Fibroblast of mammary gland (primary cell): ENCODE data around the gene DIAPH1.
"Not testable (repeated sequence)": the region's sequence is repeated elsewhere in the genome, so short reads cannot be mapped to it uniquely, and the experiment has no call there.

Source experiments
- DNase-seq: peaks from one replicate; pipeline ENCODE4 v3.0.0-alpha.2; 2010; ENCODE audit warnings: low read depth
- H3K4me3 ChIP-seq: 2 replicates; pipeline ENCODE4 v1.5.1; 2011; ENCODE audit warnings: low read depth, mild to moderate bottlenecking, low read length, moderate library complexity; ENCODE audit not compliant: control insufficient read depth
- TF ChIP-seq, protein P1 (sequence below): conservative IDR thresholded peaks from 2 replicates; pipeline ENCODE4 v1.5.1; 2011; ENCODE audit warnings: low read depth, low read length, inconsistent platforms; ENCODE audit not compliant: control insufficient read depth, insufficient read depth

Gene DIAPH1

DNA sequence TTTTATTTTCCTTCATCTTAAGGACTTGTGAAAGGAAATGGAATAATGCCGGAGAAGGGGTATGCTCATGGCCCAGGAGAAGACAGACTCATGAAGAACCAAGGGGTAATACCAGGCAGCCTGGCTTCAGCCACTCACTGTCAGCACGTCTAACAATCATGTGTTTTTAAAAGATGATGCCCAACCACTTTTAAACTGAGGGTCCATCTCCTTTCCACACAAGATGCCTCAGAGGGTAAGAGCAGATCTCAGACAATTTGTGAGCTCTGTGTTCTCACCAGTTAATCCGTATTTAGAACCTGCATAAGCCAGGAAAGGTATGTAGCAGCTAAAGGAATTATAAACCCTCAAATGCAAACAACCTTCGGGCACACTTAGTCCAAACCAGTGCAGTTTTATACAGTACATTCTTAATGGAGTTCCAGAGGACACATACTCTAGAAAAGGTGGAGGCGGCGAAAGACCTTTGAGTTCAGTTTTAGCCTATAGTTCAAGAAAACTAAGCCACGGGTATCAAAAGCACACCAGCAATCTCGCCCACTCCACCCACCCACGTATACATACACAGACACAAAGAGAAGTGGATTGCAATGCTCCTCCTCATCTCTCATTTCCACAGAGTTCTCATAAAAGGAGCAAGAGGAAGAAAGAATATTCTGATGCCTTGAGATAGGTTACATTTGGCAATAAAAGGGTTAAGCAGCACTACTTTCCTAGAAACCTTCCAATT is 2.6 kb downstream of the DIAPH1 start:
- TF ChIP-seq, protein P1, sequence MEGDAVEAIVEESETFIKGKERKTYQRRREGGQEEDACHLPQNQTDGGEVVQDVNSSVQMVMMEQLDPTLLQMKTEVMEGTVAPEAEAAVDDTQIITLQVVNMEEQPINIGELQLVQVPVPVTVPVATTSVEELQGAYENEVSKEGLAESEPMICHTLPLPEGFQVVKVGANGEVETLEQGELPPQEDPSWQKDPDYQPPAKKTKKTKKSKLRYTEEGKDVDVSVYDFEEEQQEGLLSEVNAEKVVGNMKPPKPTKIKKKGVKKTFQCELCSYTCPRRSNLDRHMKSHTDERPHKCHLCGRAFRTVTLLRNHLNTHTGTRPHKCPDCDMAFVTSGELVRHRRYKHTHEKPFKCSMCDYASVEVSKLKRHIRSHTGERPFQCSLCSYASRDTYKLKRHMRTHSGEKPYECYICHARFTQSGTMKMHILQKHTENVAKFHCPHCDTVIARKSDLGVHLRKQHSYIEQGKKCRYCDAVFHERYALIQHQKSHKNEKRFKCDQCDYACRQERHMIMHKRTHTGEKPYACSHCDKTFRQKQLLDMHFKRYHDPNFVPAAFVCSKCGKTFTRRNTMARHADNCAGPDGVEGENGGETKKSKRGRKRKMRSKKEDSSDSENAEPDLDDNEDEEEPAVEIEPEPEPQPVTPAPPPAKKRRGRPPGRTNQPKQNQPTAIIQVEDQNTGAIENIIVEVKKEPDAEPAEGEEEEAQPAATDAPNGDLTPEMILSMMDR: no peak

DNA sequence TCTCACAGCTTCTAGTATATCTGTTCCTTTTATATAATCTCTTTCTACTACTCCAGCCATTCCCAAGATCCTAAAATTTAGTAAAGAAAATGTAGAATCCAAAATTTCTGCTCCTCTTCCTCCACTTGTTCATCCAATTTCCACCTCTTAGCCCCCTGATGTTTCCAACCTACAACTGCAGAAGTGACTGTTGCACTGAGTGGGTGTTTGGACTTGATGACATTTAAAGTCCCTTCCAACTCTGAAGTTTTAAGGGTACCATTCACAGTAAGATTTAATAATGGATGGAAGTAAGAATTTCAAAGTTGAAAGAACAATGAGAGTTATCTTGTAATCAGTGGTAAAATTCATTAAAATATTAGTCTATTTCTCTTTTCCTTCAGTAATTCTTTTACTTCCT is 5.5 kb downstream of the DIAPH1 start:
- H3K4me3 ChIP-seq: no peak overlapping the region
- TF ChIP-seq, protein P1: no peak
- no peak for DNase-seq

More for the DNA sequence above, 2.6 kb downstream of the DIAPH1 start:
- H3K4me3 ChIP-seq: no peak overlapping the region
- no peak for DNase-seq

DNA sequence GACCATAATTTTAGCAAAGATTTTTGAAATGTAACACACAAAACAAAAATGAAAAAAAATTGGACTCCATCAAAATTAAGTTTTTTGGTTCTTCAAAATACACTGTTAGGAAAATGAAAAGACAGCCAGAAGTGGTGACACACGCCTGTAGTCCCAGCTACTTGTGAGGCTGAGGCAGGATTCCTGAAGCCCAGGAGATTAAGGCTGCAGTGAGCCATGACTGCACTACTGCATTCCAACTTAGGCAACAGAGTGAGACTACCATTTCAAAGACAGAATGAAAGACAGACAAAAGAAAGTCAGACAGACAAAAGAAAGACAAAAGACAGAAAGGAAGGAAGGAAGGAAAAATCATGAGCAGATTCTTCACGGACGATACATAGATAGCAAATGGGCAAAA is 7.5 kb downstream of the DIAPH1 start:
- no peak overlapping the region for H3K4me3 ChIP-seq
- DNase-seq: no peak

DNA sequence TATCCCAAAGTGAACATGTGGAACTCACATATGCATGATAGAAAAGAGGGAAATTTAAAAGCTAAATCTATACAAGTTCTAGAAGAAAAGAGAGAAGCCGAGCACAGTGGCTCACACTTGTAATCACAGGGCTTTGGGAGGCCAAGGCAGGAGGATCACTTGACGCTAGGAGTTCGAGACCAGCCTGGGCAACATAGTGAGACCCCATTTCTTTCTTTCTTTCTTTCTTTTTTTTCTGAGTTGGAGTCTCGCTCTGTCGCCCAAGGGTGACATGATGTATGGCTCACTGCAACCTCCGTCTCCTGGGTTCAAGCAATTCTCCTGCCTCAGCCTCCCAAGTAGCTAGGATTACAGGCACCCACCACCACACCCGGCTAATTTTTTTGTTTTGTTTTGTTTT is 8.9 kb downstream of the DIAPH1 start:
- H3K4me3 ChIP-seq, DNase-seq: not testable (repeated sequence)

More for the DNA sequence above, 7.5 kb downstream of the DIAPH1 start:
- TF ChIP-seq, protein P1: no peak

DNA sequence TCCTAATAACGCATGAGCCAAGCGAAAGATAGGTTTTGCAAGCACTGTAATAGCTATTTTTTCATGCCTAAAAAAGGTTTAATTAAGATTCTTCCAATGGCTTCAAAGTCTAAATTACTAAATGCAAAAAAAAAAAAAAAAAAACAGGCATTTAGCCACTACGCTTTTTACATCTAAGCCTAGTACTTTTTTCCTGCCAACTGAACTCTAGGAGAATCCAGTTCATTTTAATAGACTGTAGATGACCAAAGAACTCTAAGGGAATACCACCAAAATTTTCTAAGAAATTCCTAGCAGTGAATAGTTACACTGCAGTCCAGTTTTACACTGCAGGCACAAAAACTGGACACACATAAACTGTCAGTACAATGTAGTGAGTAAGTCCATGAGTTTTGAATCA is 9.8 kb downstream of the DIAPH1 start:
- no peak for DNase-seq
- H3K4me3 ChIP-seq: no peak overlapping the region
- TF ChIP-seq, protein P1: no peak

DNA sequence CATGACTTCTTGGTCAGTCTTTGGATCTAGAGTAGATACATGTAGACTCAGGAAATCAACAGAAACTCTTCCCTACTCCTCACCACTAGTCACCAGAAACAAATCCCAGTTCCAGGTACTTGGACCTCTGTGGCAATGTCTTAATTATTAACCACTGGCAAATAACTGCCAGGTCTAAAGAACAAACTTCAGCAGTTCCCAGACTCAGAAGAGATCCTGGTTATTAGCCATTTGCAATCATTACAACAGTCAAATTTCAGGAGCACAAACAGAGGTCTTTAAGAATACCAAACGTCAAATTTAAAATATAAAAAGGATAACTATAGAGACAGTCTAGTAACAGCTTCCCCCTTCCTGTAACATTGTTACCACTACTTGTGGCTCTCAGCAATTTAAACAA is 10.2 kb downstream of the DIAPH1 start:
- DNase-seq: no peak
- TF ChIP-seq, protein P1: no peak
- H3K4me3 ChIP-seq: no peak overlapping the region

DNA sequence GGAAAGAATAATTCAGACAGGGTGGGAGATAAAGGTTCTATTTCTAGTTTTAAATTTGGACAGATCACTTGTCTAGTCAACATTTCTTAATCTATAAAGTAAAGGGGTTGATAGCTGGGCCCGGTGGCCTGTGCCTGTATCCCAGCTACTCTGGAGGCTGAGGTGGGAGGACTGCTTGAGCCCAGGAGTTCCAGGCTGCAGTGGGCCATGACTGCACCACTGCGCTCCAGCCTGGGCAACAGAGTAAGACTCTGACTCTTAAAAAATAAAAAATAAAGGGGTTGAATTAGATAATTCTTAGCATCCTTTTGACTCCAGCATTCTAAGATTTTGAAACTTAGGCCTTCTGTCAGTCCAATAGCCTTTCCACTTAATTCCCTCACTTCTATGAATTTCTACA is 10.8 kb downstream of the DIAPH1 start:
- H3K4me3 ChIP-seq: no peak overlapping the region
- TF ChIP-seq, protein P1: no peak
- DNase-seq: no peak
